ENCODE results near the gene CAPZB.

CAPZB gene

GRCh38 chr1:19309123-19309813 lies 176.1 kb downstream of the CAPZB start:
- H3K36me3 ChIP-seq (ENCODE audit: low read length): no peaks in the 10 kb centered on the region
- no peaks in the 10 kb centered on the region for H3K9me2 ChIP-seq (replicated peaks; ENCODE audit: insufficient read depth, low read length)
- H4K20me1 ChIP-seq (ENCODE audit: low read depth, low read length): no peaks in the 10 kb centered on the region
- no peak overlapping the region for H3K9ac ChIP-seq (ENCODE audit: low read length)
- no peak overlapping the region for H3K27ac ChIP-seq (ENCODE audit: low read depth, low read length)
- no peaks in the 10 kb centered on the region for H3K9me3 ChIP-seq (ENCODE audit: insufficient read depth, low read length)
- no peak overlapping the region for H3K4me2 ChIP-seq (ENCODE audit: low read depth, low read length, poor library complexity, severe bottlenecking)
- TF ChIP-seq EZH2phosphoT487 (conservative IDR thresholded peaks at IDR 0.05; ENCODE audit: low read length): no peak
- TF ChIP-seq CTCF (IDR thresholded peaks at IDR 0.05; ENCODE audit: insufficient read depth, low read length, poor library complexity, severe bottlenecking): no peak
- peaks cover 7% of the 10 kb centered on the region; the same call in 1 of the 2 replicates for H3F3A ChIP-seq (ENCODE audit: insufficient read depth)
- H3K4me3 ChIP-seq (ENCODE audit: insufficient read depth, low read length, poor library complexity, severe bottlenecking): no peak overlapping the region
- no peaks in the 10 kb centered on the region for H3K79me2 ChIP-seq (ENCODE audit: insufficient read depth, low read length)
- no peaks in the 10 kb centered on the region for H3K27me3 ChIP-seq (ENCODE audit: low read length)
- no peak overlapping the region for H2AFZ ChIP-seq (ENCODE audit: low read depth, low read length, severe bottlenecking)

- Histone ChIP-seq H3K9me2 (replicated peaks; ENCODE audit: insufficient read depth, low read length) (no peaks in the 10 kb centered on the region), H3K4me3 (ENCODE audit: insufficient read depth, low read length, poor library complexity, severe bottlenecking) (no peak overlapping the region), H4K20me1 (ENCODE audit: low read depth, low read length) (no peaks in the 10 kb centered on the region), H2AFZ (ENCODE audit: low read depth, low read length, severe bottlenecking) (no peak overlapping the region), H3K36me3 (ENCODE audit: low read length) (no peaks in the 10 kb centered on the region), H3K27ac (ENCODE audit: low read depth, low read length) (no peak overlapping the region), H3K9me3 (ENCODE audit: insufficient read depth, low read length) (no peaks in the 10 kb centered on the region), H3K9ac (ENCODE audit: low read length) (no peak overlapping the region), H3K27me3 (ENCODE audit: low read length) (no peaks in the 10 kb centered on the region), H3F3A (ENCODE audit: insufficient read depth) (peaks cover 6% of the 10 kb centered on the region; the same call in 1 of the 2 replicates), H3K4me2 (ENCODE audit: low read depth, low read length, poor library complexity, severe bottlenecking) (no peak overlapping the region), H3K79me2 (ENCODE audit: insufficient read depth, low read length) (no peaks in the 10 kb centered on the region)
- TF ChIP-seq CTCF (IDR thresholded peaks at IDR 0.05; ENCODE audit: insufficient read depth, low read length, poor library complexity, severe bottlenecking): no peak
Observed at GRCh38 chr1:19308509-19308907, 176.8 kb downstream of the CAPZB start.

- Histone ChIP-seq H3F3A (ENCODE audit: insufficient read depth) (no peaks in the 10 kb centered on the region; the same call in 1 of the 2 replicates), H3K27ac (ENCODE audit: low read depth, low read length) (no peak overlapping the region), H3K9ac (ENCODE audit: low read length) (no peak overlapping the region), H3K79me2 (ENCODE audit: insufficient read depth, low read length) (no peaks in the 10 kb centered on the region), H3K27me3 (ENCODE audit: low read length) (no peaks in the 10 kb centered on the region), H3K9me2 (replicated peaks; ENCODE audit: insufficient read depth, low read length) (no peaks in the 10 kb centered on the region), H3K9me3 (ENCODE audit: insufficient read depth, low read length) (no peaks in the 10 kb centered on the region), H3K4me2 (ENCODE audit: low read depth, low read length, poor library complexity, severe bottlenecking) (no peak overlapping the region), H3K4me3 (ENCODE audit: insufficient read depth, low read length, poor library complexity, severe bottlenecking) (no peak overlapping the region), H2AFZ (ENCODE audit: low read depth, low read length, severe bottlenecking) (no peak overlapping the region), H3K36me3 (ENCODE audit: low read length) (no peaks in the 10 kb centered on the region), H4K20me1 (ENCODE audit: low read depth, low read length) (no peaks in the 10 kb centered on the region)
- no peak for TF ChIP-seq CTCF (IDR thresholded peaks at IDR 0.05; ENCODE audit: insufficient read depth, low read length, poor library complexity, severe bottlenecking)
- TF ChIP-seq EZH2phosphoT487 (conservative IDR thresholded peaks at IDR 0.05; ENCODE audit: low read length): no peak
Observed at GRCh38 chr1:19307794-19308508, 177.4 kb downstream of the CAPZB start.
